K562 (cell line): Measurements from ENCODE around the gene XPR1. TPM values are rescaled to one million over a fixed set of nuclear protein-coding genes. Genes with fewer than 3 reads are reported as not detected.

Experiments used
- BRF2 ChIP-seq: IDR thresholded peaks from 3 replicates; pipeline ENCODE4 v1.6.1; 2011; ENCODE audit warnings: borderline replicate concordance, mild to moderate bottlenecking; ENCODE audit not compliant: insufficient read length, insufficient read depth
- CREB3 ChIP-seq: fragments of 450-650 bp; conservative IDR thresholded peaks from 2 replicates; pipeline ENCODE4 v1.6.1; 2016; ENCODE audit warnings: missing genetic modification characterization, low read depth, mild to moderate bottlenecking, missing compliant biosample characterization, moderate library complexity
- EHMT2 ChIP-seq: fragments of 450-650 bp; IDR thresholded peaks from 2 replicates; pipeline ENCODE4 v1.6.1; 2018; ENCODE audit warnings: antibody characterized with exemption
- ELF4 ChIP-seq: fragments of 450-650 bp; formaldehyde crosslinking; IDR thresholded peaks from 2 replicates; pipeline ENCODE4 v1.4.0; 2022; ENCODE audit warnings: missing genetic modification characterization
- FOXO4 ChIP-seq: fragments of 450-650 bp; formaldehyde crosslinking; IDR thresholded peaks from 2 replicates; pipeline ENCODE4 v1.4.0; 2020; ENCODE audit warnings: mild to moderate bottlenecking, moderate library complexity
- HSF4 ChIP-seq: fragments of 250-450 bp; sonication (Bioruptor Pico); IDR thresholded peaks from 2 replicates; pipeline ENCODE4 v2.1.2; 2022; ENCODE audit warnings: mild to moderate bottlenecking, moderate library complexity, borderline replicate concordance
- KDM1A ChIP-seq, 2 experiments: fragments of 450-650 bp; IDR thresholded peaks; 2 replicates each; pipeline ENCODE4 v1.6.1; 2016; ENCODE audit warnings: mild to moderate bottlenecking in 2 of 2
- KLF6 ChIP-seq: fragments of 250-450 bp; sonication (Bioruptor Pico); IDR thresholded peaks from 2 replicates; pipeline ENCODE4 v1.4.0; 2020; ENCODE audit warnings: mild to moderate bottlenecking, moderate library complexity, borderline replicate concordance
- NBN ChIP-seq: fragments of 450-650 bp; IDR thresholded peaks from 2 replicates; pipeline ENCODE4 v1.6.1; 2016; ENCODE audit warnings: low read depth, mild to moderate bottlenecking
- OTX1 ChIP-seq: fragments of 450-650 bp; formaldehyde crosslinking; IDR thresholded peaks from 2 replicates; pipeline ENCODE4 v1.4.0; 2022; ENCODE audit warnings: mild to moderate bottlenecking
- THRAP3 ChIP-seq: fragments of 450-650 bp; IDR thresholded peaks from 2 replicates; pipeline ENCODE4 v1.6.1; 2016; ENCODE audit warnings: mild to moderate bottlenecking, inconsistent platforms, borderline replicate concordance
- ZNF740 ChIP-seq, 3 experiments: fragments of 200-800 bp in 1 of 3; sonication (Bioruptor generic) in 1 of 3; sonication (generic) in 1 of 3; formaldehyde crosslinking in 1 of 3; IDR thresholded peaks; 2 replicates each; pipeline versions ENCODE4 v1.6.1 to v1.8.0; 2016 to 2022; ENCODE audit warnings: mild to moderate bottlenecking in 2 of 3, missing compliant biosample characterization in 2 of 3, missing genetic modification characterization in 2 of 3, missing genetic modification reagents in 1 of 3
- polyA plus RNA-seq, 8 experiments: library from polyadenylated mRNA; depleted of rRNA in 4 of 8; stranded (reverse) in 5 of 8; unstranded in 3 of 8; fragments of >200 nt; fragmentation: Nextera tagmentation in 2 of 8; fragmentation: Illumina TruSeq in 1 of 8; extraction: Ambion mirVana in 2 of 8; extraction: Trizol in 1 of 8; gene quantifications; 2 replicates each; pipeline versions ENCODE4 v1.2.1 to v1.2.3, GENCODE V29; 2011 to 2014; ENCODE audit warnings: inconsistent platforms in 1 of 8, missing spikeins in 1 of 8
- total RNA-seq, 7 experiments: library from RNA; depleted of rRNA in 6 of 7; stranded (reverse); fragments of >200 nt in 6 of 7; fragmentation: Illumina TruSeq in 2 of 7; extraction: Trizol in 2 of 7; gene quantifications; 2 replicates each; pipeline versions ENCODE4 v1.2.1 to v1.2.3, GENCODE V29; 2011 to 2021; ENCODE audit warnings: low replicate concordance in 1 of 7
- TF ChIP-seq, protein P1 (sequence below): sonication (generic); formaldehyde crosslinking; IDR thresholded peaks from 2 replicates; pipeline ENCODE4 v1.8.0; 2023; ENCODE audit warnings: missing genetic modification reagents, mild to moderate bottlenecking, borderline replicate concordance

XPR1 gene
- total and polyA plus RNA-seq, 9 of the 15 experiments (the other 6 are each of a cell fraction or from before 2014, with no cell fraction given) = 3.0 to 66.2 (median 38.6) TPM

- TF ChIP-seq EHMT2 (no peak), OTX1 (no peak), ZNF740 (CRISPR knock-in tag; IDR thresholded peaks at IDR 0.05) (no peak), ZNF740 (tag; IDR thresholded peaks at IDR 0.05) (no peak), ELF4 (CRISPR knock-in tag) (no peak), KDM1A (IDR thresholded peaks at IDR 0.05) (no peak), HSF4 (CRISPR knock-in tag) (no peak), THRAP3 (no peak), FOXO4 (CRISPR knock-in tag) (no peak), CREB3 (tag) (no peak), BRF2 (no peak), NBN (no peak), KLF6 (CRISPR knock-in tag) (no peak)
- TF ChIP-seq, protein P1, sequence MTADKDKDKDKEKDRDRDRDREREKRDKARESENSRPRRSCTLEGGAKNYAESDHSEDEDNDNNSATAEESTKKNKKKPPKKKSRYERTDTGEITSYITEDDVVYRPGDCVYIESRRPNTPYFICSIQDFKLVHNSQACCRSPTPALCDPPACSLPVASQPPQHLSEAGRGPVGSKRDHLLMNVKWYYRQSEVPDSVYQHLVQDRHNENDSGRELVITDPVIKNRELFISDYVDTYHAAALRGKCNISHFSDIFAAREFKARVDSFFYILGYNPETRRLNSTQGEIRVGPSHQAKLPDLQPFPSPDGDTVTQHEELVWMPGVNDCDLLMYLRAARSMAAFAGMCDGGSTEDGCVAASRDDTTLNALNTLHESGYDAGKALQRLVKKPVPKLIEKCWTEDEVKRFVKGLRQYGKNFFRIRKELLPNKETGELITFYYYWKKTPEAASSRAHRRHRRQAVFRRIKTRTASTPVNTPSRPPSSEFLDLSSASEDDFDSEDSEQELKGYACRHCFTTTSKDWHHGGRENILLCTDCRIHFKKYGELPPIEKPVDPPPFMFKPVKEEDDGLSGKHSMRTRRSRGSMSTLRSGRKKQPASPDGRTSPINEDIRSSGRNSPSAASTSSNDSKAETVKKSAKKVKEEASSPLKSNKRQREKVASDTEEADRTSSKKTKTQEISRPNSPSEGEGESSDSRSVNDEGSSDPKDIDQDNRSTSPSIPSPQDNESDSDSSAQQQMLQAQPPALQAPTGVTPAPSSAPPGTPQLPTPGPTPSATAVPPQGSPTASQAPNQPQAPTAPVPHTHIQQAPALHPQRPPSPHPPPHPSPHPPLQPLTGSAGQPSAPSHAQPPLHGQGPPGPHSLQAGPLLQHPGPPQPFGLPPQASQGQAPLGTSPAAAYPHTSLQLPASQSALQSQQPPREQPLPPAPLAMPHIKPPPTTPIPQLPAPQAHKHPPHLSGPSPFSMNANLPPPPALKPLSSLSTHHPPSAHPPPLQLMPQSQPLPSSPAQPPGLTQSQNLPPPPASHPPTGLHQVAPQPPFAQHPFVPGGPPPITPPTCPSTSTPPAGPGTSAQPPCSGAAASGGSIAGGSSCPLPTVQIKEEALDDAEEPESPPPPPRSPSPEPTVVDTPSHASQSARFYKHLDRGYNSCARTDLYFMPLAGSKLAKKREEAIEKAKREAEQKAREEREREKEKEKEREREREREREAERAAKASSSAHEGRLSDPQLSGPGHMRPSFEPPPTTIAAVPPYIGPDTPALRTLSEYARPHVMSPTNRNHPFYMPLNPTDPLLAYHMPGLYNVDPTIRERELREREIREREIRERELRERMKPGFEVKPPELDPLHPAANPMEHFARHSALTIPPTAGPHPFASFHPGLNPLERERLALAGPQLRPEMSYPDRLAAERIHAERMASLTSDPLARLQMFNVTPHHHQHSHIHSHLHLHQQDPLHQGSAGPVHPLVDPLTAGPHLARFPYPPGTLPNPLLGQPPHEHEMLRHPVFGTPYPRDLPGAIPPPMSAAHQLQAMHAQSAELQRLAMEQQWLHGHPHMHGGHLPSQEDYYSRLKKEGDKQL (CRISPR knock-in tag) = no peak
These were observed 183.4 kb downstream of the XPR1 start (continued) for GRCh38 chr1:180815188-180815587.
